HCT116 (cell line): ENCODE data around the gene SCN8A. TPM values are rescaled to one million over a fixed set of nuclear protein-coding genes. Genes with fewer than 3 reads are reported as not detected.

ENCODE experiments used
- ATAC-seq: fragments of 200-7000 bp; cut with Tn5 transposase; 2 replicates; pipeline ENCODE4 v1.9.1; 2020; ENCODE audit warnings: mild to moderate bottlenecking, moderate library complexity
- BruUV-seq: library from RNA; stranded (reverse); fragments of 400-500 nt; replicated peaks from 2 replicates; lab custom pipeline; 2021; lab: Mats Ljungman, UMichigan
- CTCF ChIA-PET: fragments of 300-600 bp; sonication (Branson Sonifier 250); formaldehyde crosslinking; loops from one replicate; lab custom pipeline; 2021; ENCODE audit warnings: antibody characterized with exemption; lab: Charles Lee
- POLR2A ChIA-PET: fragments of 300-600, 350-600 bp; sonication (Branson Sonifier 250); formaldehyde crosslinking; loops from one replicate; lab custom pipeline; 2021; ENCODE audit warnings: antibody characterized with exemption; lab: Charles Lee
- RAD21 ChIA-PET, 2 experiments: fragments of 300-600 bp; sonication (Branson Sonifier 250); formaldehyde crosslinking; loops; one replicate each; lab custom pipeline; 2023; ENCODE audit warnings: low total read pairs in 2 of 2; ENCODE audit not compliant: uncharacterized antibody in 2 of 2, unreplicated experiment in 2 of 2, low non-redundant PET in 1 of 2; lab: Charles Lee
- DNase-seq: peaks from one replicate; pipeline ENCODE4 v3.0.0-alpha.2; 2010; ENCODE audit warnings: low read depth, low spot score
- H2AFZ ChIP-seq: fragments of 200-600 bp; shearing (Covaris generic), sonication (generic); 2 replicates; pipeline ENCODE4 v1.6.1; 2017; ENCODE audit warnings: low read depth, mixed run types, mixed read lengths, antibody characterized with exemption, low read length; ENCODE audit not compliant: poor library complexity, severe bottlenecking
- H3K27ac ChIP-seq: 2 replicates; pipeline ENCODE4 v1.5.1; 2012; ENCODE audit warnings: low read depth, low read length
- H3K27me3 ChIP-seq: fragments of 200-600 bp; sonication (generic); 2 replicates; pipeline ENCODE4 v1.6.1; 2016; ENCODE audit warnings: mixed run types, low read length, mixed read lengths; ENCODE audit not compliant: insufficient read depth
- H3K36me3 ChIP-seq, 2 experiments: fragments of 200-500 bp in 1 of 2; fragments of 200-600 bp in 1 of 2; sonication (Bioruptor generic) in 1 of 2; sonication (generic) in 1 of 2; 2 replicates each; pipeline versions ENCODE4 v1.5.1 to v1.6.1; 2014 to 2016; ENCODE audit warnings: low read length in 2 of 2, inconsistent platforms in 1 of 2, mixed read lengths in 1 of 2, mixed run types in 1 of 2; ENCODE audit not compliant: insufficient read depth in 2 of 2, control insufficient read depth in 1 of 2
- H3K4me1 ChIP-seq, 2 experiments: fragments of 200-600 bp in 1 of 2; sonication (generic) in 1 of 2; 2 replicates each; pipeline versions ENCODE4 v1.5.1 to v1.6.1; 2012 to 2017; ENCODE audit warnings: low read length in 2 of 2, inconsistent platforms in 1 of 2, mild to moderate bottlenecking in 1 of 2, mixed read lengths in 1 of 2, mixed run types in 1 of 2, moderate library complexity in 1 of 2; ENCODE audit not compliant: insufficient read depth in 2 of 2, control insufficient read depth in 1 of 2
- H3K4me2 ChIP-seq: fragments of 200-600 bp; sonication (generic); 2 replicates; pipeline ENCODE4 v1.6.1; 2017; ENCODE audit warnings: mixed run types, low read length, mixed read lengths
- H3K4me3 ChIP-seq, 2 experiments: fragments of 200-600 bp in 1 of 2; sonication (generic) in 1 of 2; replicated peaks in 1 of 2; 2 replicates each; pipeline ENCODE4 v1.5.1; 2011 to 2016; ENCODE audit warnings: low read length in 2 of 2, control low read depth in 1 of 2, low read depth in 1 of 2, mild to moderate bottlenecking in 1 of 2, mixed read lengths in 1 of 2, mixed run types in 1 of 2
- H3K79me2 ChIP-seq: fragments of 200-600 bp; sonication (generic); 2 replicates; pipeline ENCODE4 v1.6.1; 2017; ENCODE audit warnings: mild to moderate bottlenecking, mixed run types, low read length, moderate library complexity, mixed read lengths; ENCODE audit not compliant: insufficient read depth
- H3K9ac ChIP-seq: fragments of 200-600 bp; sonication (generic); 2 replicates; pipeline ENCODE4 v1.6.1; 2016; ENCODE audit warnings: low read length, mixed read lengths
- H3K9me2 ChIP-seq: fragments of 200-600 bp; sonication (generic), shearing (Covaris generic); 2 replicates; pipeline ENCODE4 v1.6.1; 2017; ENCODE audit warnings: mixed run types, mild to moderate bottlenecking, moderate library complexity; ENCODE audit not compliant: insufficient read depth
- H3K9me3 ChIP-seq, 2 experiments: fragments of 200-500 bp in 1 of 2; fragments of 200-600 bp in 1 of 2; sonication (Bioruptor generic) in 1 of 2; sonication (generic) in 1 of 2; 2 replicates each; pipeline ENCODE4 v1.6.1; 2014 to 2017; ENCODE audit warnings: low read length in 2 of 2, mixed read lengths in 2 of 2, inconsistent platforms in 1 of 2, low read depth in 1 of 2, mild to moderate bottlenecking in 1 of 2, mixed run types in 1 of 2, moderate library complexity in 1 of 2; ENCODE audit not compliant: control insufficient read depth in 1 of 2, insufficient read depth in 1 of 2
- H4K20me1 ChIP-seq: fragments of 200-600 bp; sonication (generic), shearing (Covaris generic); 2 replicates; pipeline ENCODE4 v1.6.1; 2017; ENCODE audit warnings: mixed run types, mild to moderate bottlenecking, moderate library complexity; ENCODE audit not compliant: insufficient read depth
- ATF3 ChIP-seq: IDR thresholded peaks from 2 replicates; pipeline ENCODE4 v1.6.1; 2012
- CBX3 ChIP-seq: IDR thresholded peaks from 2 replicates; pipeline ENCODE4 v1.6.1; 2012; ENCODE audit warnings: low read depth
- CTCF ChIP-seq, 3 experiments: fragments of 200-600 bp in 1 of 3; sonication (generic) in 1 of 3; IDR thresholded peaks in 2 of 3; conservative IDR thresholded peaks in 1 of 3; 2 replicates each; pipeline ENCODE4 v1.5.1; 2012 to 2017; ENCODE audit warnings: low read depth in 2 of 3, low read length in 2 of 3, antibody characterized with exemption in 1 of 3, borderline replicate concordance in 1 of 3, control low read depth in 1 of 3, mild to moderate bottlenecking in 1 of 3, mixed read lengths in 1 of 3, mixed run types in 1 of 3, moderate library complexity in 1 of 3; ENCODE audit not compliant: insufficient read depth in 1 of 3
- EGR1 ChIP-seq: IDR thresholded peaks from 2 replicates; pipeline ENCODE4 v1.6.1; 2012; ENCODE audit warnings: low read depth
- EZH2 ChIP-seq: fragments of 200-600 bp; sonication (generic); IDR thresholded peaks from 2 replicates; pipeline ENCODE4 v1.6.1; 2017; ENCODE audit warnings: antibody characterized with exemption, mixed run types
- JUND ChIP-seq: IDR thresholded peaks from 2 replicates; pipeline ENCODE4 v1.6.1; 2012
- POLR2A ChIP-seq: IDR thresholded peaks from 2 replicates; pipeline ENCODE4 v1.7.0; 2011; ENCODE audit warnings: borderline replicate concordance; ENCODE audit not compliant: insufficient read depth, insufficient read length; ENCODE audit errors: extremely low read depth
- SP1 ChIP-seq: IDR thresholded peaks from 2 replicates; pipeline ENCODE4 v1.6.1; 2012; ENCODE audit warnings: low read depth
- SRF ChIP-seq: IDR thresholded peaks from 2 replicates; pipeline ENCODE4 v1.6.1; 2012; ENCODE audit warnings: low read depth
- TCF7L2 ChIP-seq: IDR thresholded peaks from 2 replicates; pipeline ENCODE4 v1.7.0; 2011; ENCODE audit warnings: borderline replicate concordance, inconsistent platforms; ENCODE audit not compliant: insufficient read depth, insufficient read length; ENCODE audit errors: extremely low read depth
- ZBTB33 ChIP-seq: IDR thresholded peaks from 2 replicates; pipeline ENCODE4 v1.6.1; 2011; ENCODE audit warnings: mild to moderate bottlenecking, low read length, moderate library complexity; ENCODE audit not compliant: insufficient replicate concordance; ENCODE audit errors: extremely low read depth
- ZFX ChIP-seq: fragments of 450-650 bp; IDR thresholded peaks from 2 replicates; pipeline ENCODE4 v1.6.1; 2017
- ZNF274 ChIP-seq: fragments of 200-500 bp; sonication (Bioruptor generic); IDR thresholded peaks from 2 replicates; pipeline ENCODE4 v1.6.1; 2014; ENCODE audit warnings: mild to moderate bottlenecking, low read depth, low read length, inconsistent platforms
- intact Hi-C: fragments of 100-400 bp; cut with micrococcal nuclease; formaldehyde crosslinking; loops from 2 replicates; pipeline ENCODE4 v1.10.0; 2022
- total RNA-seq: library from RNA; stranded (reverse); gene quantifications from one replicate; pipeline ENCODE4 v1.2.1, GENCODE V29; 2021; ENCODE audit not compliant: unreplicated experiment

The SCN8A gene
- total RNA-seq, 1 experiment from 2014 or later = 7.1 TPM

- intact Hi-C loops = no loop called here
- no peak for DNase-seq
- Histone ChIP-seq H3K4me2 (no peak overlapping the region), H3K79me2 (no peaks in the 10 kb centered on the region), H3K9me3 (no peaks in the 10 kb centered on the region), H3K9me2 (no peaks in the 10 kb centered on the region), H3K27me3 (peaks cover 2% of the 10 kb centered on the region; the same call in 1 of the 2 replicates), H3K9ac (no peak overlapping the region), H3K4me1 (peaks cover 0 to 9% of the 10 kb centered on the region in 2 experiments; a peak in 1 of 4 replicates), H2AFZ (no peak overlapping the region), H3K4me3 (no peak overlapping the region), H4K20me1 (no peaks in the 10 kb centered on the region), H3K36me3 (no peaks in the 10 kb centered on the region), H3K27ac (no peak overlapping the region)
- BruUV-seq = no TSS peak
- RAD21 ChIA-PET = no interaction called here
- no peak for ATAC-seq
- TF ChIP-seq SP1 = no peak
- TF ChIP-seq CTCF (IDR thresholded peaks at IDR 0.05 in 2 of 3, conservative IDR thresholded peaks at IDR 0.05 in 1 of 3; ENCODE audit: borderline replicate concordance in 1 of 3, insufficient read depth in 1 of 3, low read depth in 2 of 3, low read length in 2 of 3) = no peak
- no peak for TF ChIP-seq TCF7L2
- no peak for TF ChIP-seq ZBTB33
- no peak for TF ChIP-seq EGR1
- no peak for TF ChIP-seq CBX3
- no peak for TF ChIP-seq ATF3
- no peak for TF ChIP-seq ZFX
- no peak for TF ChIP-seq SRF
- TF ChIP-seq EZH2 = no peak
- no peak for TF ChIP-seq ZNF274
- no peak for TF ChIP-seq POLR2A
- no peak for TF ChIP-seq JUND
- POLR2A ChIA-PET = no interaction called here
- CTCF ChIA-PET = no interaction called here
Measured at GRCh38 chr12:51839310-51839947, 248.4 kb downstream of the SCN8A start.
